Choroid plexus epithelial cell (primary cell): ENCODE measurements around the gene CTIF.

ENCODE experiments used
- DNase-seq: peaks from one replicate; pipeline ENCODE4 v3.0.0-alpha.2; 2010; ENCODE audit warnings: low read depth
- H3K4me3 ChIP-seq: 2 replicates; pipeline ENCODE4 v1.5.1; 2011; ENCODE audit warnings: low read depth, mild to moderate bottlenecking, control low read depth, low read length, moderate library complexity
- CTCF ChIP-seq: conservative IDR thresholded peaks from 2 replicates; pipeline ENCODE4 v1.5.1; 2011; ENCODE audit warnings: low read depth, mild to moderate bottlenecking, control low read depth, inconsistent platforms, low read length, moderate library complexity

Gene CTIF

GRCh38 chr18:48574667-48575300 lies 36.0 kb downstream of the CTIF start:
- no peak for DNase-seq
- TF ChIP-seq CTCF: no peak
- H3K4me3 ChIP-seq: no peak overlapping the region

GRCh38 chr18:48575301-48575657 lies 36.4 kb downstream of the CTIF start:
- no peak overlapping the region for H3K4me3 ChIP-seq
- TF ChIP-seq CTCF: no peak
- no peak for DNase-seq

GRCh38 chr18:48575658-48576456 lies 37.0 kb downstream of the CTIF start:
- peak; percentile 90 for DNase-seq
- no peak overlapping the region for H3K4me3 ChIP-seq
- no peak for TF ChIP-seq CTCF

GRCh38 chr18:48576457-48576771 lies 37.6 kb downstream of the CTIF start:
- no peak for DNase-seq
- no peak for TF ChIP-seq CTCF
- no peak overlapping the region for H3K4me3 ChIP-seq

GRCh38 chr18:48577478-48578190 lies 38.8 kb downstream of the CTIF start:
- TF ChIP-seq CTCF: no peak
- no peak overlapping the region for H3K4me3 ChIP-seq
- no peak for DNase-seq

GRCh38 chr18:48578289-48578688 lies 39.5 kb downstream of the CTIF start:
- no peak overlapping the region for H3K4me3 ChIP-seq
- DNase-seq: no peak
- TF ChIP-seq CTCF: no peak

GRCh38 chr18:48580066-48580465 lies 41.2 kb downstream of the CTIF start:
- no peak overlapping the region for H3K4me3 ChIP-seq
- no peak for TF ChIP-seq CTCF
- no peak for DNase-seq
